Gastroesophageal sphincter (tissue), 3 donors: ENCODE results near the gene ZBTB17.

ENCODE experiments used
- POLR2A ChIP-seq, 2 donors: fragments of 450-650 bp; IDR thresholded peaks; one replicate each; pipeline ENCODE4 v1.6.1; 2017; ENCODE audit warnings: antibody characterized with exemption in 2 of 2, mild to moderate bottlenecking in 2 of 2, moderate library complexity in 1 of 2
- TF ChIP-seq, protein P1 (sequence below), 4 experiments: fragments of 200-600 bp in 2 of 4; fragments of 450-650 bp in 2 of 4; sonication (generic) in 1 of 4; IDR thresholded peaks; one replicate each; pipeline ENCODE4 v1.5.1; 2017 to 2019; ENCODE audit warnings: antibody characterized with exemption in 4 of 4, mild to moderate bottlenecking in 2 of 4, moderate library complexity in 2 of 4

- TF ChIP-seq, protein P1, sequence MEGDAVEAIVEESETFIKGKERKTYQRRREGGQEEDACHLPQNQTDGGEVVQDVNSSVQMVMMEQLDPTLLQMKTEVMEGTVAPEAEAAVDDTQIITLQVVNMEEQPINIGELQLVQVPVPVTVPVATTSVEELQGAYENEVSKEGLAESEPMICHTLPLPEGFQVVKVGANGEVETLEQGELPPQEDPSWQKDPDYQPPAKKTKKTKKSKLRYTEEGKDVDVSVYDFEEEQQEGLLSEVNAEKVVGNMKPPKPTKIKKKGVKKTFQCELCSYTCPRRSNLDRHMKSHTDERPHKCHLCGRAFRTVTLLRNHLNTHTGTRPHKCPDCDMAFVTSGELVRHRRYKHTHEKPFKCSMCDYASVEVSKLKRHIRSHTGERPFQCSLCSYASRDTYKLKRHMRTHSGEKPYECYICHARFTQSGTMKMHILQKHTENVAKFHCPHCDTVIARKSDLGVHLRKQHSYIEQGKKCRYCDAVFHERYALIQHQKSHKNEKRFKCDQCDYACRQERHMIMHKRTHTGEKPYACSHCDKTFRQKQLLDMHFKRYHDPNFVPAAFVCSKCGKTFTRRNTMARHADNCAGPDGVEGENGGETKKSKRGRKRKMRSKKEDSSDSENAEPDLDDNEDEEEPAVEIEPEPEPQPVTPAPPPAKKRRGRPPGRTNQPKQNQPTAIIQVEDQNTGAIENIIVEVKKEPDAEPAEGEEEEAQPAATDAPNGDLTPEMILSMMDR (IDR thresholded peaks at IDR 0.05) = no peak
- no peak for TF ChIP-seq POLR2A (IDR thresholded peaks at IDR 0.05)
Observed at GRCh38 chr1:15970911-15971310, 5.0 kb downstream of the ZBTB17 start.
